Measurements from ENCODE around the gene LYZL4. TPM values are rescaled to one million over a fixed set of nuclear protein-coding genes. Genes with fewer than 3 reads are reported as not detected.

Gene LYZL4
- total and polyA plus RNA-seq, 2 of the 13 experiments (the other 11 are each of a cell fraction or from before 2014, with no cell fraction given): not detected

GRCh38 chr3:42421818-42422796, 11.7 kb upstream of the LYZL4 start:
- 22% methylated on average over 15 of the region's 20 CpGs for WGBS (ENCODE audit: low lambda C conversion rate)
- BruUV-seq (replicated peaks): no TSS peak
- ChIA-PET CTCF (ENCODE audit: low intra/inter-chr PET ratio, low total read pairs) (no interaction called here), POLR2A (interaction anchor here (0.6 kb wide), 1 partner anchor 408 kb away, joined by 4 read pairs; no protein-coding TSS in a partner anchor)
- Histone ChIP-seq H3K27ac (ENCODE audit: extremely low read length, insufficient read depth, low read length) (peak overlapping the region; percentile 84), H4K20me1 (ENCODE audit: insufficient read depth, low read length) (no peaks in the 10 kb centered on the region), H3K36me3 (replicated peaks in 1 of 2; ENCODE audit: control insufficient read depth in 1 of 2, insufficient read depth in 2 of 2, low read length in 2 of 2) (no peaks in the 10 kb centered on the region), H3K9me3 (ENCODE audit: low read length) (no peaks in the 10 kb centered on the region), H3K79me2 (ENCODE audit: insufficient read depth, low read length) (no peaks in the 10 kb centered on the region), H3K4me3 (replicated peaks in 1 of 3; ENCODE audit: insufficient read depth in 1 of 3, low read depth in 2 of 3, low read length in 3 of 3) (peak overlapping the region in 2 of 3 experiments; percentile 33 to 43; a peak in 5 of 6 replicates), H3K27me3 (ENCODE audit: control insufficient read depth in 1 of 2, insufficient read depth in 2 of 2, low read length in 2 of 2) (no peaks in the 10 kb centered on the region), H3K4me2 (ENCODE audit: low read depth, low read length) (peak overlapping the region; percentile 80), H2AFZ (ENCODE audit: low read length) (no peak overlapping the region), H3K4me1 (ENCODE audit: insufficient read depth, low read length) (peaks cover 53% of the 10 kb centered on the region), H3K9ac (ENCODE audit: insufficient read depth, low read depth, low read length) (peak overlapping the region; percentile 56)
- DNase-seq (ENCODE audit: low spot score) (peak; percentile 99), FAIRE-seq (peak; percentile 95), ATAC-seq (peak; percentile 98)
- intact Hi-C loops (cut with micrococcal nuclease; ENCODE audit: unreplicated experiment) (loop anchor here (1.0 kb wide), 1 partner anchor 528 kb away; no protein-coding TSS in a partner anchor), in situ Hi-C loops (cut with HindIII; ENCODE audit: extremely low pct_ligation_motif_present, low pct_unique_long_range_greater_than_20kb) (no loop called here)
- no peak for TF ChIP-seq SP4 (CRISPR knock-in tag; IDR thresholded peaks at IDR 0.05)
- no peak for TF ChIP-seq ZNF205 (CRISPR knock-in tag; IDR thresholded peaks at IDR 0.05)
- TF ChIP-seq ZNF790 (CRISPR knock-in tag; IDR thresholded peaks at IDR 0.05; ENCODE audit: borderline replicate concordance): no peak
- peak; percentile 69; the same call in 1 of the 2 replicates for TF ChIP-seq ZNF317 (CRISPR knock-in tag; IDR thresholded peaks at IDR 0.05)
- peak in 1 of 2 experiments; percentile 68; a peak in 2 of 4 replicates for TF ChIP-seq REST (IDR thresholded peaks at IDR 0.05; ENCODE audit: borderline replicate concordance in 1 of 2, low read depth in 1 of 2, low read length in 2 of 2)
- TF ChIP-seq ARID5B (CRISPR knock-in tag; IDR thresholded peaks at IDR 0.05): peak; percentile 94
- 0 out of 2 replicates have a peak, but pooled peaks have one; percentile 44 for TF ChIP-seq GZF1 (CRISPR knock-in tag; IDR thresholded peaks at IDR 0.05)
- TF ChIP-seq ZNF276 (CRISPR knock-in tag; IDR thresholded peaks at IDR 0.05; ENCODE audit: low read depth): no peak
- TF ChIP-seq FOXA1 (IDR thresholded peaks at IDR 0.05): peak; percentile 80
- TF ChIP-seq FOXA1 (CRISPR knock-in tag; IDR thresholded peaks at IDR 0.05): peak; percentile 95
- TF ChIP-seq KDM6A (CRISPR knock-in tag; IDR thresholded peaks at IDR 0.05; ENCODE audit: low read depth): peak; percentile 87
- TF ChIP-seq GATAD2A (CRISPR knock-in tag; IDR thresholded peaks at IDR 0.05): peak; percentile 90

Data from HepG2 (cell line).